SK-N-SH (cell line): ENCODE measurements around the gene BBC3. TPM values are rescaled to one million over a fixed set of nuclear protein-coding genes. Genes with fewer than 3 reads are reported as not detected.

Source experiments
- CTCF ChIA-PET: fragments of 300-600, 350-600 bp; formaldehyde crosslinking; extraction: SDS; loops from one replicate; lab custom pipeline; 2021; lab: Yijun Ruan, JAX
- POLR2A ChIA-PET: fragments of 350-600 bp; sonication (Branson Sonifier 250); formaldehyde crosslinking; extraction: SDS; loops from one replicate; lab custom pipeline; 2020; ENCODE audit warnings: antibody characterized with exemption, inconsistent platforms; lab: Yijun Ruan, JAX
- DNase-seq: peaks from one replicate; pipeline ENCODE4 v3.0.0; 2012
- H2AFZ ChIP-seq: fragments of 200-600 bp; sonication (generic); 2 replicates; pipeline ENCODE4 v1.8.1; 2016; ENCODE audit warnings: antibody characterized with exemption, mild to moderate bottlenecking, low read depth
- H3F3A ChIP-seq: fragments of 200-600 bp; sonication (generic); replicated peaks from 2 replicates; pipeline ENCODE3; 2016; ENCODE audit warnings: antibody characterized with exemption, mild to moderate bottlenecking; ENCODE audit not compliant: insufficient read depth
- H3K27ac ChIP-seq, 2 experiments: fragments of 200-500 bp in 1 of 2; fragments of 200-600 bp in 1 of 2; sonication (Bioruptor generic) in 1 of 2; sonication (generic), shearing (Covaris generic) in 1 of 2; 2 replicates each; pipeline versions ENCODE4 v1.5.1 to v1.6.1; 2014 to 2016; ENCODE audit warnings: low read depth in 2 of 2, inconsistent platforms in 1 of 2, low read length in 1 of 2, mild to moderate bottlenecking in 1 of 2, mixed read lengths in 1 of 2
- H3K27me3 ChIP-seq: fragments of 200-600 bp; sonication (generic), shearing (Covaris generic); 2 replicates; pipeline ENCODE4 v1.6.1; 2016; ENCODE audit warnings: mixed run types; ENCODE audit not compliant: insufficient read depth
- H3K36me3 ChIP-seq, 2 experiments: fragments of 200-500 bp in 1 of 2; fragments of 200-600 bp in 1 of 2; sonication (Bioruptor generic) in 1 of 2; sonication (generic) in 1 of 2; replicated peaks in 1 of 2; 2 replicates each; pipeline versions ENCODE3 to v1.5.1; 2014 to 2016; ENCODE audit warnings: low read length in 1 of 2, mild to moderate bottlenecking in 1 of 2; ENCODE audit not compliant: insufficient read depth in 2 of 2, control insufficient read depth in 1 of 2
- H3K4me1 ChIP-seq, 2 experiments: fragments of 200-500 bp in 1 of 2; fragments of 200-600 bp in 1 of 2; sonication (Bioruptor generic) in 1 of 2; sonication (generic), shearing (Covaris generic) in 1 of 2; 2 replicates each; pipeline versions ENCODE4 v1.5.1 to v1.6.1; 2014 to 2016; ENCODE audit warnings: low read depth in 1 of 2, low read length in 1 of 2, mixed run types in 1 of 2; ENCODE audit not compliant: insufficient read depth in 2 of 2, control insufficient read depth in 1 of 2
- H3K4me2 ChIP-seq: fragments of 200-600 bp; sonication (generic), shearing (Covaris generic); 2 replicates; pipeline ENCODE4 v1.6.1; 2017; ENCODE audit warnings: mixed run types
- H3K4me3 ChIP-seq, 2 experiments: fragments of 200-500 bp in 1 of 2; fragments of 200-600 bp in 1 of 2; sonication (Bioruptor generic) in 1 of 2; sonication (generic), shearing (Covaris generic) in 1 of 2; 2 replicates each; pipeline versions ENCODE4 v1.5.1 to v1.8.1; 2014 to 2016; ENCODE audit warnings: low read depth in 2 of 2, inconsistent platforms in 1 of 2, low read length in 1 of 2, mild to moderate bottlenecking in 1 of 2, mixed read lengths in 1 of 2, moderate library complexity in 1 of 2
- H3K79me2 ChIP-seq: fragments of 200-600 bp; sonication (generic); 2 replicates; pipeline ENCODE4 v1.8.1; 2017; ENCODE audit warnings: mild to moderate bottlenecking; ENCODE audit not compliant: insufficient read depth
- H3K9ac ChIP-seq: fragments of 200-600 bp; sonication (generic); 2 replicates; pipeline ENCODE4 v1.6.1; 2017; ENCODE audit warnings: mixed run types
- H3K9me2 ChIP-seq: fragments of 200-600 bp; sonication (generic); 2 replicates; pipeline ENCODE4 v1.6.1; 2017; ENCODE audit warnings: mixed run types
- H3K9me3 ChIP-seq: fragments of 200-600 bp; sonication (generic); 2 replicates; pipeline ENCODE4 v1.6.1; 2017; ENCODE audit warnings: mixed run types, mild to moderate bottlenecking, moderate library complexity
- H4K20me1 ChIP-seq: fragments of 200-600 bp; sonication (generic); 2 replicates; pipeline ENCODE4 v1.6.1; 2017; ENCODE audit warnings: mild to moderate bottlenecking, mixed run types; ENCODE audit not compliant: insufficient read depth
- CTCF ChIP-seq: fragments of 200-600 bp; sonication (generic); IDR thresholded peaks from 2 replicates; pipeline ENCODE4 v1.6.1; 2017; ENCODE audit warnings: antibody characterized with exemption, mild to moderate bottlenecking, moderate library complexity
- EP300 ChIP-seq, 2 experiments: IDR thresholded peaks; 2 replicates each; pipeline versions ENCODE4 v1.4.0 to v1.6.1; 2012; ENCODE audit warnings: borderline replicate concordance in 1 of 2, low read depth in 1 of 2, low read length in 1 of 2
- FOSL2 ChIP-seq: IDR thresholded peaks from 2 replicates; pipeline ENCODE4 v1.4.0; 2012; ENCODE audit warnings: low read depth, mild to moderate bottlenecking, moderate library complexity, borderline replicate concordance
- FOXJ3 ChIP-seq: sonication (generic); formaldehyde crosslinking; IDR thresholded peaks from 2 replicates; pipeline ENCODE4 v1.5.1; 2020; ENCODE audit warnings: mild to moderate bottlenecking, missing genetic modification reagents
- FOXM1 ChIP-seq: IDR thresholded peaks from 2 replicates; pipeline ENCODE4 v1.4.0; 2012; ENCODE audit warnings: low read depth, mild to moderate bottlenecking
- GABPA ChIP-seq: IDR thresholded peaks from 2 replicates; pipeline ENCODE4 v1.4.0; 2012; ENCODE audit warnings: low read depth, mild to moderate bottlenecking
- GATA2 ChIP-seq: sonication (generic); formaldehyde crosslinking; IDR thresholded peaks from 2 replicates; pipeline ENCODE4 v1.5.0; 2020; ENCODE audit warnings: mild to moderate bottlenecking, missing genetic modification reagents
- MEF2A ChIP-seq: IDR thresholded peaks from 2 replicates; pipeline ENCODE4 v1.4.0; 2012; ENCODE audit warnings: low read depth, borderline replicate concordance
- MXI1 ChIP-seq: IDR thresholded peaks from 2 replicates; pipeline ENCODE4 v1.6.1; 2012; ENCODE audit warnings: mild to moderate bottlenecking, low read depth, low read length, improper control_type of control experiment
- NFIC ChIP-seq: IDR thresholded peaks from 2 replicates; pipeline ENCODE4 v1.4.0; 2012; ENCODE audit warnings: borderline replicate concordance
- NRF1 ChIP-seq: IDR thresholded peaks from 2 replicates; pipeline ENCODE4 v1.6.1; 2012; ENCODE audit warnings: low read depth, mild to moderate bottlenecking, low read length
- RAD21 ChIP-seq: IDR thresholded peaks from 2 replicates; pipeline ENCODE4 v1.6.1; 2012; ENCODE audit warnings: mild to moderate bottlenecking, low read length
- RCOR1 ChIP-seq: fragments of 150-350 bp; IDR thresholded peaks from 2 replicates; pipeline ENCODE4 v1.6.1; 2017; ENCODE audit warnings: antibody characterized with exemption, low read length
- RFX5 ChIP-seq: IDR thresholded peaks from 2 replicates; pipeline ENCODE4 v1.6.1; 2012; ENCODE audit warnings: mild to moderate bottlenecking, improper control_type of control experiment, low read length
- RXRA ChIP-seq: IDR thresholded peaks from 2 replicates; pipeline ENCODE4 v1.4.0; 2012; ENCODE audit warnings: low read depth, mild to moderate bottlenecking, borderline replicate concordance
- SIN3A ChIP-seq: IDR thresholded peaks from 2 replicates; pipeline ENCODE4 v1.6.1; 2012; ENCODE audit warnings: low read depth, mild to moderate bottlenecking, low read length, moderate library complexity, borderline replicate concordance
- SMC3 ChIP-seq: IDR thresholded peaks from 2 replicates; pipeline ENCODE4 v1.6.1; 2012; ENCODE audit warnings: low read depth, low read length, improper control_type of control experiment
- TAF1 ChIP-seq: IDR thresholded peaks from 2 replicates; pipeline ENCODE4 v1.6.1; 2012; ENCODE audit warnings: low read depth, mild to moderate bottlenecking, low read length, moderate library complexity, borderline replicate concordance
- TCF12 ChIP-seq: IDR thresholded peaks from 2 replicates; pipeline ENCODE4 v1.4.0; 2012
- YY1 ChIP-seq: IDR thresholded peaks from 2 replicates; pipeline ENCODE4 v1.4.0; 2012; ENCODE audit warnings: low read depth, mild to moderate bottlenecking
- WGBS: methylation state at CpG from one replicate; pipeline ENCODE4 v1.1.6; 2017; ENCODE audit warnings: low lambda C conversion rate; 5-methylcytosine and 5-hydroxymethylcytosine counted together
- polyA plus RNA-seq, 3 experiments: library from polyadenylated mRNA; depleted of rRNA; stranded (reverse); fragments of >200 nt; gene quantifications; 2 replicates each; pipeline ENCODE4 v1.2.3, GENCODE V29; 2012
- TF ChIP-seq, protein P1 (sequence below): IDR thresholded peaks from 2 replicates; pipeline ENCODE4 v1.4.0; 2012; ENCODE audit warnings: low read depth, borderline replicate concordance
- TF ChIP-seq, protein P2 (sequence below): fragments of 150-350 bp; IDR thresholded peaks from 2 replicates; pipeline ENCODE4 v1.6.1; 2016; ENCODE audit warnings: mild to moderate bottlenecking, low read depth, low read length
- TF ChIP-seq, protein P3 (sequence below): IDR thresholded peaks from 2 replicates; pipeline ENCODE4 v1.4.0; 2012; ENCODE audit warnings: low read depth, borderline replicate concordance
- TF ChIP-seq, protein P4 (sequence below): fragments of 150-350 bp; IDR thresholded peaks from 2 replicates; pipeline ENCODE4 v1.6.1; 2017; ENCODE audit warnings: antibody characterized with exemption, low read length, low read depth, borderline replicate concordance

BBC3 gene
- polyA plus RNA-seq, 1 of the 3 experiments (the other 2 are of a cell fraction) = 14.5 TPM

GRCh38 chr19:47243776-47244547 lies 13.0 kb upstream of the BBC3 start:
- peak overlapping the region; percentile 89 for H2AFZ ChIP-seq
- no peaks in the 10 kb centered on the region for H3K27me3 ChIP-seq
- ChIA-PET POLR2A (interaction anchor here (0.6 to 2.7 kb wide), 14 partner anchors 13 to 607 kb away, joined by 3 to 65 read pairs (median 3); partner anchors contain the start of genes CCDC9 and ZC3H4), CTCF (interaction anchor here (0.6 to 7.0 kb wide), 44 partner anchors 9 to 231 kb away, joined by 3 to 520 read pairs (median 6); partner anchors contain the start of genes CCDC9, INAFM1, NPAS1 and SAE1)
- peaks cover 12 to 36% of the 10 kb centered on the region in 2 experiments; a peak in 3 of 4 replicates for H3K4me1 ChIP-seq
- peak; percentile 91 for DNase-seq
- H3K4me2 ChIP-seq = peak overlapping the region; percentile 83
- H4K20me1 ChIP-seq = no peaks in the 10 kb centered on the region
- H3F3A ChIP-seq = peaks cover 37% of the 10 kb centered on the region
- no peaks in the 10 kb centered on the region for H3K79me2 ChIP-seq
- H3K36me3 ChIP-seq = no peaks in the 10 kb centered on the region
- peak overlapping the region; percentile 37 to 57 for H3K4me3 ChIP-seq
- no peaks in the 10 kb centered on the region for H3K9me3 ChIP-seq
- H3K27ac ChIP-seq = peak overlapping the region; percentile 68 to 84
- H3K9ac ChIP-seq = peak overlapping the region; percentile 80
- WGBS = 4% methylated on average over 32 of the region's 46 CpGs
- H3K9me2 ChIP-seq = no peaks in the 10 kb centered on the region
- TF ChIP-seq FOXJ3 (CRISPR knock-in tag) (no peak), MEF2A (no peak), GABPA (peak; percentile 68), SMC3 (peak; percentile 87), RFX5 (0 out of 2 replicates have a peak, but pooled peaks have one; percentile 32), NFIC (peak; percentile 71; the same call in 1 of the 2 replicates), YY1 (no peak), MXI1 (peak; percentile 43), CTCF (peak; percentile 97), FOXM1 (no peak), TAF1 (no peak; the same call in none of the 2 replicates), SIN3A (peak; percentile 86; the same call in 1 of the 2 replicates), TCF12 (peak; percentile 47; the same call in 1 of the 2 replicates), RAD21 (peak; percentile 94), FOSL2 (no peak; the same call in 1 of the 2 replicates), RCOR1 (peak; percentile 82), GATA2 (CRISPR knock-in tag) (no peak), RXRA (no peak; the same call in 1 of the 2 replicates), EP300 (IDR thresholded peaks at IDR 0.05; ENCODE audit: borderline replicate concordance in 1 of 2, low read depth in 1 of 2, low read length in 1 of 2) (peak in 1 of 2 experiments; percentile 68; a peak in 1 of 4 replicates), NRF1 (no peak)
- TF ChIP-seq, protein P1, sequence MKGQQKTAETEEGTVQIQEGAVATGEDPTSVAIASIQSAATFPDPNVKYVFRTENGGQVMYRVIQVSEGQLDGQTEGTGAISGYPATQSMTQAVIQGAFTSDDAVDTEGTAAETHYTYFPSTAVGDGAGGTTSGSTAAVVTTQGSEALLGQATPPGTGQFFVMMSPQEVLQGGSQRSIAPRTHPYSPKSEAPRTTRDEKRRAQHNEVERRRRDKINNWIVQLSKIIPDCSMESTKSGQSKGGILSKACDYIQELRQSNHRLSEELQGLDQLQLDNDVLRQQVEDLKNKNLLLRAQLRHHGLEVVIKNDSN = no peak; the same call in 1 of the 2 replicates
- TF ChIP-seq, protein P2, sequence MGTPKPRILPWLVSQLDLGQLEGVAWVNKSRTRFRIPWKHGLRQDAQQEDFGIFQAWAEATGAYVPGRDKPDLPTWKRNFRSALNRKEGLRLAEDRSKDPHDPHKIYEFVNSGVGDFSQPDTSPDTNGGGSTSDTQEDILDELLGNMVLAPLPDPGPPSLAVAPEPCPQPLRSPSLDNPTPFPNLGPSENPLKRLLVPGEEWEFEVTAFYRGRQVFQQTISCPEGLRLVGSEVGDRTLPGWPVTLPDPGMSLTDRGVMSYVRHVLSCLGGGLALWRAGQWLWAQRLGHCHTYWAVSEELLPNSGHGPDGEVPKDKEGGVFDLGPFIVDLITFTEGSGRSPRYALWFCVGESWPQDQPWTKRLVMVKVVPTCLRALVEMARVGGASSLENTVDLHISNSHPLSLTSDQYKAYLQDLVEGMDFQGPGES = no peak
- TF ChIP-seq, protein P3, sequence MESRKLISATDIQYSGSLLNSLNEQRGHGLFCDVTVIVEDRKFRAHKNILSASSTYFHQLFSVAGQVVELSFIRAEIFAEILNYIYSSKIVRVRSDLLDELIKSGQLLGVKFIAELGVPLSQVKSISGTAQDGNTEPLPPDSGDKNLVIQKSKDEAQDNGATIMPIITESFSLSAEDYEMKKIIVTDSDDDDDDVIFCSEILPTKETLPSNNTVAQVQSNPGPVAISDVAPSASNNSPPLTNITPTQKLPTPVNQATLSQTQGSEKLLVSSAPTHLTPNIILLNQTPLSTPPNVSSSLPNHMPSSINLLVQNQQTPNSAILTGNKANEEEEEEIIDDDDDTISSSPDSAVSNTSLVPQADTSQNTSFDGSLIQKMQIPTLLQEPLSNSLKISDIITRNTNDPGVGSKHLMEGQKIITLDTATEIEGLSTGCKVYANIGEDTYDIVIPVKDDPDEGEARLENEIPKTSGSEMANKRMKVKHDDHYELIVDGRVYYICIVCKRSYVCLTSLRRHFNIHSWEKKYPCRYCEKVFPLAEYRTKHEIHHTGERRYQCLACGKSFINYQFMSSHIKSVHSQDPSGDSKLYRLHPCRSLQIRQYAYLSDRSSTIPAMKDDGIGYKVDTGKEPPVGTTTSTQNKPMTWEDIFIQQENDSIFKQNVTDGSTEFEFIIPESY = 0 out of 2 replicates have a peak, but pooled peaks have one; percentile 45
- TF ChIP-seq, protein P4, sequence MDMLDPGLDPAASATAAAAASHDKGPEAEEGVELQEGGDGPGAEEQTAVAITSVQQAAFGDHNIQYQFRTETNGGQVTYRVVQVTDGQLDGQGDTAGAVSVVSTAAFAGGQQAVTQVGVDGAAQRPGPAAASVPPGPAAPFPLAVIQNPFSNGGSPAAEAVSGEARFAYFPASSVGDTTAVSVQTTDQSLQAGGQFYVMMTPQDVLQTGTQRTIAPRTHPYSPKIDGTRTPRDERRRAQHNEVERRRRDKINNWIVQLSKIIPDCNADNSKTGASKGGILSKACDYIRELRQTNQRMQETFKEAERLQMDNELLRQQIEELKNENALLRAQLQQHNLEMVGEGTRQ = no peak
